Mononuclear cell (primary cell): ENCODE results near the gene KCNK6. TPM values are rescaled to one million over a fixed set of nuclear protein-coding genes. Genes with fewer than 3 reads are reported as not detected.
A peak's percentile ranks its signal among the peaks of the same experiment; 100 is the strongest.
"Not testable (repeated sequence)": the region's sequence is repeated elsewhere in the genome, so short reads cannot be mapped to it uniquely, and the experiment has no call there.

ENCODE experiments used
- H3K27me3 ChIP-seq: 2 replicates; pipeline ENCODE4 v1.6.0; 2011; ENCODE audit warnings: low read length, control low read depth; ENCODE audit not compliant: insufficient read depth
- H3K4me1 ChIP-seq: 2 replicates; pipeline ENCODE4 v1.5.1; 2011; ENCODE audit warnings: mild to moderate bottlenecking, low read length, control low read depth; ENCODE audit not compliant: insufficient read depth
- H3K4me3 ChIP-seq: 2 replicates; pipeline ENCODE4 v1.5.1; 2011; ENCODE audit warnings: mild to moderate bottlenecking, low read length, moderate library complexity
- H3K9me3 ChIP-seq: 2 replicates; pipeline ENCODE4 v1.5.1; 2011; ENCODE audit warnings: low read depth, mild to moderate bottlenecking, control low read depth, low read length
- total RNA-seq: library from RNA; depleted of rRNA; stranded (reverse); fragments of >200 nt; gene quantifications from one replicate; pipeline ENCODE4 v1.2.3, GENCODE V29; 2012

The KCNK6 gene
- total RNA-seq, 1 donor = 3.8 TPM

- Histone ChIP-seq H3K4me1 (no peaks in the 10 kb centered on the region), H3K9me3 (no peaks in the 10 kb centered on the region), H3K4me3 (no peak overlapping the region), H3K27me3 (no peaks in the 10 kb centered on the region)
These were observed 12.1 kb downstream of the KCNK6 start for GRCh38 chr19:38331728-38332127.

GRCh38 chr19:38333245-38333644 lies 13.6 kb downstream of the KCNK6 start:
- no peak overlapping the region for H3K4me3 ChIP-seq
- no peaks in the 10 kb centered on the region for H3K27me3 ChIP-seq
- H3K4me1 ChIP-seq = peaks cover 9% of the 10 kb centered on the region
- H3K9me3 ChIP-seq = no peaks in the 10 kb centered on the region

- H3K9me3 ChIP-seq = no peaks in the 10 kb centered on the region
- peaks cover 9% of the 10 kb centered on the region for H3K4me1 ChIP-seq
- H3K4me3 ChIP-seq = peak overlapping the region; percentile 72
- no peaks in the 10 kb centered on the region for H3K27me3 ChIP-seq
These were observed 16.4 kb downstream of the KCNK6 start for GRCh38 chr19:38335949-38336637.

GRCh38 chr19:38336638-38337359 lies 17.2 kb downstream of the KCNK6 start:
- no peaks in the 10 kb centered on the region for H3K9me3 ChIP-seq
- peak overlapping the region; percentile 72 for H3K4me3 ChIP-seq
- no peaks in the 10 kb centered on the region for H3K27me3 ChIP-seq
- peaks cover 9% of the 10 kb centered on the region for H3K4me1 ChIP-seq

- H3K27me3 ChIP-seq = no peaks in the 10 kb centered on the region
- peaks cover 9% of the 10 kb centered on the region for H3K4me1 ChIP-seq
- H3K4me3 ChIP-seq = no peak overlapping the region
- no peaks in the 10 kb centered on the region for H3K9me3 ChIP-seq
These were observed 17.7 kb downstream of the KCNK6 start for GRCh38 chr19:38337360-38337653.

- not testable (repeated sequence) for H3K27me3 ChIP-seq, H3K4me3 ChIP-seq, H3K9me3 ChIP-seq, H3K4me1 ChIP-seq
These were observed 19.4 kb downstream of the KCNK6 start for GRCh38 chr19:38339011-38339410.

- Histone ChIP-seq H3K27me3 (no peaks in the 10 kb centered on the region), H3K4me1 (peaks cover 9% of the 10 kb centered on the region), H3K4me3 (no peak overlapping the region), H3K9me3 (no peaks in the 10 kb centered on the region)
These were observed 21.3 kb downstream of the KCNK6 start for GRCh38 chr19:38340927-38341326.

GRCh38 chr19:38346837-38347236 lies 27.2 kb downstream of the KCNK6 start:
- Histone ChIP-seq H3K27me3 (no peaks in the 10 kb centered on the region), H3K9me3 (no peaks in the 10 kb centered on the region), H3K4me3 (no peak overlapping the region), H3K4me1 (no peaks in the 10 kb centered on the region)

GRCh38 chr19:38350883-38351282 lies 31.2 kb downstream of the KCNK6 start:
- no peaks in the 10 kb centered on the region for H3K4me1 ChIP-seq
- no peaks in the 10 kb centered on the region for H3K27me3 ChIP-seq
- no peak overlapping the region for H3K4me3 ChIP-seq
- no peaks in the 10 kb centered on the region for H3K9me3 ChIP-seq

GRCh38 chr19:38351865-38352395 lies 32.3 kb downstream of the KCNK6 start:
- no peak overlapping the region for H3K4me3 ChIP-seq
- no peaks in the 10 kb centered on the region for H3K27me3 ChIP-seq
- H3K9me3 ChIP-seq = no peaks in the 10 kb centered on the region
- no peaks in the 10 kb centered on the region for H3K4me1 ChIP-seq

- Histone ChIP-seq H3K4me1 (no peaks in the 10 kb centered on the region), H3K27me3 (no peaks in the 10 kb centered on the region), H3K4me3 (no peak overlapping the region), H3K9me3 (no peaks in the 10 kb centered on the region)
These were observed 33.0 kb downstream of the KCNK6 start for GRCh38 chr19:38352611-38353010.

- H3K27me3 ChIP-seq = no peaks in the 10 kb centered on the region
- H3K9me3 ChIP-seq = no peaks in the 10 kb centered on the region
- no peaks in the 10 kb centered on the region for H3K4me1 ChIP-seq
- H3K4me3 ChIP-seq = no peak overlapping the region
These were observed 36.4 kb downstream of the KCNK6 start for GRCh38 chr19:38355728-38356725.

GRCh38 chr19:38358071-38358470 lies 38.4 kb downstream of the KCNK6 start:
- no peaks in the 10 kb centered on the region for H3K27me3 ChIP-seq
- no peak overlapping the region for H3K4me3 ChIP-seq
- H3K4me1 ChIP-seq = peaks cover 16% of the 10 kb centered on the region
- H3K9me3 ChIP-seq = no peaks in the 10 kb centered on the region

- Histone ChIP-seq H3K4me1 (peaks cover 17% of the 10 kb centered on the region), H3K4me3 (no peak overlapping the region), H3K9me3 (no peaks in the 10 kb centered on the region), H3K27me3 (no peaks in the 10 kb centered on the region)
These were observed 39.8 kb downstream of the KCNK6 start for GRCh38 chr19:38359242-38360021.
